ENCODE data around the gene ATAD2B.
A peak's percentile ranks its signal among the peaks of the same experiment; 100 is the strongest.
"Not testable (repeated sequence)": the region's sequence is repeated elsewhere in the genome, so short reads cannot be mapped to it uniquely, and the experiment has no call there.

The ATAD2B gene

DNA sequence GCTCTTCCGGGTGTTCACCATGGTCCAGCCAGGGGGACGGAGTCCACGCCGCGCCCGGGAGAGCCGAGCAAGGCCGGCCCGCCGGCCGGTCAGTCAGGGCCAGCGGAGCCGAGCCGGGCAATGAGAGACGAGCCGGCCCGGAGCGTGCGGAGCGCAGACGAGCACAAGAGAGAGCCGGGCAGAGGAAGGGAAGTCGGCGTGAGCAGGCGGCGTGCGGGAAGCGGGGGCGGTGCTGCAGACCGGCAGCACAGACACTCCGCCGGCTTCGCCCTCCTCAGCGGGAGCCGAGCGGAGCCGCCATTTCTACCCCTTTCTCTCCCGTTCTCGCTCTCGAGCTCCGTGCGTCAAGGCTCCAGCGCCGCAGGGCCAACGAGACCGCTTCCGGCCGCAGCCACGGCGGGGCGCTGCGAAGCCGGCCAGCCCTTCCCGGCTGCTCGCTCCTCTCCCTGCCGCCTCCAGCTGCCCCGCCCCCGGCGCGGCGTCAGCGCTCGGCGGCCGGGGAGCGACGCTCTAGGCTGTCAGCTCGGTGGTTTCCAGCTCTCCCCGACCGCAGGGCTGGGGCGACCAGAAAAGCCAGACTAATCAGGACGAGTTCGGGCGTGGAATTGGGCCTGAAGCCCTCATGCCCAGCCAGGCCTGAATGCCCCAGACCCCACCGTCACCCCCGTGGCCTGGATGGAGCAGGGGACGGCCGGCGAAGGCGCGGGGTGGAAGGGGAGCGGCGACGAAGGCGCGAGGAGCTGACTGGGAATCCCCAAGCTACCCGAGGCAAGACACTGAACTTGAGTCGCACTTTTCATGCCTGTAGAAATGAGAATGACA, at the start of gene ATAD2B:
ATAD2B (minus strand) TSS at position 374 of the 822 bp plus-strand sequence; CDS start at position 21, 353 bp downstream.
- peak; percentile 95 for DNase-seq

DNA sequence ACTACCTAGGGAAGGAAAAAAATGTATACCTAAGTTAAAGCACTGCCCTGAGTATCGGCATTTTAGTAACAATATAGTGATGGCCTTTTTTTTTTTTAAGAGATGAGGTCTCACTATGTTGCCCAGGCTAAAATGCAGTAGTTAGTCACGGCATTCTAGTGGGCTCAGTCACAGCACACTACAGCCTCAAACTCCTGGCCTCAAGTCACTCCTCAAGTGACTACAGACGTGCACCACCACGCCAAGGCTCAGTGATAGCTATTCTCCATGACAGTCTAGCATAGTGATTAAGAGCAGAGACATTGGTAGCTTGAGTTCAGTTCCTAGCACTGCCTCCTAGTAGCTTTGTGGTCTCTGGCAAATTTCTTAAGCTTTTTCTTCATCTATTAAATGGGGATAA, 40.9 kb upstream of the ATAD2B start:
- DNase-seq: no peak

DNA sequence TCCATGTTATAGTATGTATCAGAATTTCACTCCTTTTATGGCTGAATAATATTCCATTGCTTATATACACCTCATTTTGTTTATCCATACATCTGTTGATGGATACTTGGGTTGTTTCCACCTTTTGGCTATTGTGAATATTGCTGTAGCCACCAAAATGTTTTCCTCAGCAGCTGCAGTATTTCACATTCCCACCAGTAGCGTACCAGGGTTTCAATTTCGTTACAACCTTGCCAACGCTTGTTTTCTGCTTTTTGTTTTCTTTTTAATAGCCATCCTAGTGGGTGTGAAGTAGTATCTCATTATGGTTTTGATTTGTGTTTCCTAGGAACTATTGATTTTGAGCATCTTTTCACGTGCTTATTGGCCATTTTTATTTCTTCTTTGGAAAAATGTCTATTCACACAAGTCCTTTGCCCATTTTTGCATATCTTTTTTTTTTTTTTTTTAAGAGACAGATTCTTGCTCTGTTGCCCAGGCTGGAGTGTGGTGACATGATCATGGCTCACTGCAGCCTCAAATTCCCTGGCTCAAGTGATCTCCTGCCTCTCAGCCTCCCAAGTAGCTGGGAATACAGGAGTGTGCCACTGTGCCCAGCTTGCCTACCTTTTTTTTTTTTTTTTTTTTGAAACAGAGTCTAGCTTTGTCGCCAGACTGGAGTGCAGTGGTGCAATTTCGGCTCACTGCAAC, 27.5 kb upstream of the ATAD2B start:
- no peak for DNase-seq

DNA sequence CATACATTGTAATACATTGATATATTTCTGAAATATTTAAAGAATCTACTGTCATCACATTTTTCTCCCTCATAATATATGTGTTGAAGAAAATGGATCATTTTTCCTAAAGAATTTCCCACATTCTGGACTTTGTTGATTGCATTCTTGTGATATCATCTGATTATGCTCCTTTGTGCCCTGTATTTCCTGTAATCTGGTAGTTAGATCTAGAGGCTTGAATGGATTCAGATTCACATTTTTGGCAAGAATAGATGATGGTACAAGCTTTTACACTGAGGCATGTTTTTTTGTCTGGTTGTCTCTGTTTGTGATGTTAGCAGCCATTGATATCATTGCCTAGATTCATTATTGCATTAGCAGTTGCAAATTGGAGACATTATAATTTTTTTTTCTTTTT, 26.7 kb upstream of the ATAD2B start:
- DNase-seq: no peak

DNA sequence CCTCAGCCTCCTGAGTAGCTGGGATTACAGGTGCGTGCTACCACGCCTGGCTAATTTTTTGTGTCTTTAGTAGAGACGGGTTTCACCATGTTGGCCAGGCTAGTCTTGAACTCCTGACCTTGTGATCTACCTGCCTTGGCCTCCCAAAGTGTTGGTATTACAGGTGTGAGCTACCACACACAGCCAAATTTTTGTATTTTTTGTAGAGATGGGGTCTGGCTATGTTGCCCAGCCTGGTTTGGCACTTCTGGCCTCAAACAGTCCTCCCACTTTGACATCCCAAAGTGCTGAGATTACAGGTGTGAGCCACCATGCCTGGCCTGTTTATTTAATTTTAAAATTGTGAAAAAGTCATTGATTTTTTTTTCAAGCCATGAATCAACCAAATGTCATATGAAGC, 25.6 kb upstream of the ATAD2B start:
- not testable (repeated sequence) for DNase-seq

DNA sequence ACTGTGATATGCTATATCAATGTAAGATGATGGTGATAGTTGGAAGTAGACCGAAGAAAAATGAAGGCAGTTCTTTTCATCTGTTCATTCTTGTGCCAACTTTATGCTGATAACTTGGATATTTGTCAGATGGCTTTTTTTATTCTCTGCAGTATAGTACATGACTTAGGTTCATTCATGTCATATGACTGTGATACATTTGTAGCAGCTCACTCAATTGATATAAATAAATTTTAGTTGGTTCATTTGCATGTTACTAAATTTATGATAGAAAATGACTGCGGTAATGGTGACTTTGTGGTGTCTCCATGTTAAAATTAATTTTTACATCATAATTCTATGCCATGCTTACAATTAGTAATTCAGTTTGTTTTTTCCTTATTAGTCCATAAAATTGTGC, 20.4 kb upstream of the ATAD2B start:
- no peak for DNase-seq

DNA sequence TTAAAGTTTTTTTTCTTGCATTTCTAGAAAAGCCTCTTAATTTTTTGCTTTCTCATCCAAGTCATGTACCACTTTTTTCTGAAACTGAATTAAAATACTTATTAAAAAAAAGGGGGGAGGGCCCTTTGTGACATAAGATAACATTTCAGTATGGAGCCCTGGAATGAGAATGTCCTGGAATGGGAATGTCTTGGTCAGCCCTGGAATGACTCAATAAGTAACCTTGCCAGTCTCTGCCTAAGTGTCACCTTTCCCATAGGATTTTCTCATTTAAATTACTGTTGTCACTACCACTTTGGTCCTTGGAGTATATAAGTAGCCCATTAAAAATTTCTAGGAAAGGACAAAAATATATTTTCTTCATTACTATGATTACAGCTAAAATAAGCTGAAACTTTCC, 18.1 kb upstream of the ATAD2B start:
- no peak for DNase-seq

DNA sequence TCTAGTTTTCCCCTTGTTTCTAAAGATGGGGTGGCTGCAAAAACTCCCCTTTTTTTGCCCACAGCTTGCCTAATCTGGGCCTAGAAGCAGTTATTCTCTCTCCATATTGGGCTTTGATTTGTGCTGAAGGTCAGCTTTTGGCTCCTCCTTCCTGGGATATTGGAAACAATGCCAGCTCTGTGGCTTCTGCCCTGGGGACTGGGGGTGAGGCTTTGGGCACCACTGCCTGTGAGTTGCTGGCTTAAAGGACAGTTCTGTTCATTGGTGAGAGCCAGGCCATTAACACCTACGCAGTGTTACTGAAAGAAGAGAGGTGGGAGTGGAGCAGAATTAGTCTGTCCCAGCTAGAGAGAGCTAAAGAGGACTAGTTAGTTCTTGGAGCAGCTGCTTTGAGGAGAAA, 17.6 kb upstream of the ATAD2B start:
- no peak for DNase-seq

DNA sequence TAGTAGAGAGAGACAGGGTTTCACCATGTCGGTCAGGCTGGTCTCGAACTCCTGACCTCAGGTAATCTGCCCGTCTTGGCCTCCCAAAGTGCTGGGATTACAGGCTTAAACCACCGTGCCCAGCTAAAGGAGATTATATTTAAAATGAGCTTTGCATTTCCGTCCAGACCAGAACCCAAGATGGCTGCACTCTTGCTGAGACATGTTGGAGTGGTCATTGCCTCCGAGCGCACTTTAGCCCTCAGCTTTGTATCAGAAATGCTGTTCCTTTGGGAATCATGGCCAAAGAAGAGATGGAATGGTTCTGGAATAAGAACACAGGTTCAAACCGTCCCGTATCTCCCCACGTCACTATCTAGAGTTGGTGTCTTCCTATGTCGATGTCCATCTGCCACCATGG, 16.7 kb upstream of the ATAD2B start:
- no peak for DNase-seq

DNA sequence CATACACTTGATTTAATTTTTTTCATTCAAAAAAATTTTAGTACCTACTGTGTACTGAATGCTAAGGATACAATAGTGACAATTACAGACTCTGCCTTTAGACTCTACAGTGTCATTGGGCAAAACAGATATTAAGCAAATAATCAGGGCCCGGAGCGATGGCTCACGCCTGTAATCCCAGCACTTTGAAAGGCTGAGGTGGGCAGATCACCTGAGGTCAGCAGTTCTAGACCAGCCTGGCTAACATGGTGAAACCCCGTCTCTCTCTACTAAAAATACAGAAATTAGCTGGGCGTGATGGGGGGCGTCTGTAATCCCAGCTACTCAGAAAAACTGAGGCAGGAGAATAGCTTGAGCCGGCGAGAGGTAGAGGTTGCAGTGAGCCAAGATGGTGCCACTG, 14.7 kb upstream of the ATAD2B start:
- no peak for DNase-seq

DNA sequence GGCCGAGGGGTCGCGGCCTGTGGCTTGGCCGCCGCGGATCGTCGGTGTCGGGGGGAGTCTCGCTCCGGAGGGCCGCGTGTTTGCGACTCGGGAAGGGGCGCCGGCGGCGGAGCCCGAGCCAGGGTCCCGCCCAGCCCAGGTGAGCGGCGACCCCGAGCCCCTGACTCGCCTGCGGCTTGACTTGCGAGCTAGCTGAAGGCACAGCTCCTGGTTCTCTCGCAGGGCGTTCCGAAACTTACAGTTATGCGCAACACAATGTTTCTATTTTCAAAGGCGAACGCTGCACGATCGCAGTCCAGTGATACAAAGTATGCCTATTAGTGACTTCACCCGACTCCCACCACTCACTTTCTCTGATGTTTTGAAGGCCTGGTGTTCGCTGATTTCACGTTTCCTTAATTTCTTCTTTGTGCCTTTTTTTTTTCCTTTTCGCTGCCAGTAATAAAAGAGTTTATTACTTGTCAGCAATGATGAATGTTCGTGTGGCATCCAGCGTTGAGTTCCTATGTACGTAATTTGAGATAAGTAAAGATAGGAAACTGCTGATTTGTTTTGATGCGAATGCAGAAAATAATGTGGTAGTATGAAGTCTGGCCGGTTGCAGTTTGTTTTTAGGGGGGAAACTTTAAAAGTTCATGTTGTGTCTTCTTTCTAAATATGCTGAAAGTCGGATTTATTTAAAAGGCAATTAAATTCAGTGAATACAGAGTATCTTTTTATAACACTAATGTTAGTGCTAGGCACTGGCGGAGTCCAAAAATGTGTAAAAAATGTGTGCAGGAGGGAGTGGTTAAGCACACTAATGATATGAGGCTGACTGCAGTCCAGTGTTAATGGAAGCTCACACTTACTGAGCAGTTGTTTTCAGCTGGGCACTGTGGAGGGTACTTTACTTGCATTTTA, 14.0 kb upstream of the ATAD2B start:
- DNase-seq: peak; percentile 46

DNA sequence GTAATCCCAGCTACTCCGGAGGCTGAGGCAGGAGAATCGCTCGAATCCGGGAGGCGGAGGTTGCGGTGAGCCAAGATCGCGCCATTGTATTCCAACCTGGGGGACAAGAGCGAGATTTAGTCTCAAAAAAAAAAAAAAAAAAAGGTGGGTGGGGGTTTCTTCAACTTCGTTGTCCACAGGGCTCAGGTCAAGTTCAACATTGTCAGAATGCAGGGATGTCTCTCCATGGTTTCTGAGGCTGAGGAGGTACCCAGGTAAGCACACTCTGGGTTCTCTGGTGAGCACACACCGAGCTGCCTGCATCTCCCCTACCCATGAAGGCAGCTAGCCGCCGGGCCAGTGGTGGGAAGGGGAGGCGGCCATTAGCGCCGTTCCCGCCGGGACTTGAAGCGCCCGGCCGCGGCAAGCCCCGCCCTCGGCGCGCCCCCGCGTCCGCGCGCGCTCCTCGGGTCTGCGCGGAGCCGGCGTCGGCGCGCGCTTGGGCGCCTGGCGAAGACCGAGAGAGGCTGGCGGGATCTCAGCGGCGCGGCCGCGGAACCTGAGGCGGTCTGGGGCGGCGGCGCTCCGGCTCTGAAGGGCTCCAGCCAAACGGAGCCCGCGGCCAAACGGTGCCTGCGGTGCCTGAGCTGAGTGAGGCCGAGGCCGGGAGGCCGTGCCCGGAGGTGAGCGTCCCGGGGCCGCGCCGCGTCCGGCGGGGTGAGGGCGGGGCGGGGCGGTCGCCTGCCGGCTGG, 13.2 kb upstream of the ATAD2B start, which contains the start of gene UBXN2A:
UBXN2A (plus strand) TSS at position 477 of the 731 bp plus-strand sequence. CDS start 17,852 bp downstream, outside the sequence.
- DNase-seq: peak; percentile 79

DNA sequence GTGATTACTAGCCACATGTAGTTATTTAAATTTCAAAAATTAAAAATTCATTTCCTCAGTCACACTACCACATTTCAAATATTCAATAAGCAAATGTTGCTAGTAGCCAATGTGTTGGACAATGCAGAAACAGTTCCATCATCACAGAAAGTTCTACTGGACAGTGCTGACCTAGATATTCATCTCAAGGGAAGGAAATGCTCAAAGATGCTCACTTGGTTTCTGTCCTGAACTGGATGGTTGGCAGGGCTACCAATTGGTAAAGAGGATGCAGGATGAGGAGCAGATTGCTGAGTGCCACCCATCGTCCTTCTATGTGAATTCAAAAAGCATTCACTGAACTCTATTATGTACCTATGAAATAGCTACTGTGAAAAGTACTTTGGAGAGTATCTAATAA, 7.3 kb upstream of the ATAD2B start:
- no peak for DNase-seq

DNA sequence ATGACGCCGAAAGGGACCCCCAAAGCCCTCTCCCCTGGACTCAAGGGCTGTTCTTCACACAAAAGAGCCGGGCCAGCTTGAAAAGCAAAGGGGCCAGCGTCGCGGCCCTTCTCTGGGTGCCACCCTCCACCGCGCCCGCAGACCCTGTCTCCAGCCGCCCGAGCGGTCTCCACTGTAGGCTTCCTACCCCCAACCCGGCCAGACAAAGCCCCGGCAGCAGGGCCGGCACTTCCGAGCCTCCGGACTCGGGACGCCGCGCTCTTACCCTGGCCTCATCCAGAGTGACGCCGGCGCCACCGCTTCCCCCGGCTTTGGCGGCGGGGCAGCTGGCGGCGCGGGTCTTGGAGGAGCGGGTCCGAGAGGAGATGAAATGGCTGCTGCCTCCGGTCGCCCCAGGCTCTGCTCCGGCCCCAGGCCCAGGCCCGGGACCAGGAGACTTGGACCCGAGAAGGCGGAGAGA, 603 bp downstream of the ATAD2B start:
- peak; percentile 28 for DNase-seq

DNA sequence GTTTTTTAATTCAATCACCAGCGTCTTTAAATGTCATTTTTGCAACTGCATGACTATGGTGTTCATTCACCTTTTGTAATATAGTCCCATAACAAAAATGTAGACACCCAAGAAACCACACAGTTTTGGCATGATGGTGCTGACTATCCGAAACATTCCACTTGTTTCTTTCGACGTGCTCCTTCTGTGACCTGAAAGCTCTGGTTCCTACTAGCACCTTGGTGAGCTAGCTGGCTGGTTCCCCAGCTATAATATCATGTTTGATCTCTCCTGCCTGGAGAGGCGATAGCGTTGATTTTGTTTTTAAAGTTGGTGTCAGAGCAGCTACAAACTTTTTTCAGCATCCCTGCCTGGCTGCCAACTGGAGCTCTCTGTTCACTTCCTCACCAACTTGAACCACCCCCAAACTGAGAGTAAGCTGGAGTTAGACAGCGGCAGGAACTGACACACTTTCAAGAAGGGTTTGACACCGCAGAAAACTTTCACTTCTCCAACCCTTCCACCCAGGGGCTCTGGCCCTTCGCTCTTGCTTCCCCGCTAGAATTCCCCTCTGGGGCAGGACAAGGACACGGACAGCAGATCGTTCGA, 1.1 kb downstream of the ATAD2B start:
- DNase-seq: peak; percentile 46

DNA sequence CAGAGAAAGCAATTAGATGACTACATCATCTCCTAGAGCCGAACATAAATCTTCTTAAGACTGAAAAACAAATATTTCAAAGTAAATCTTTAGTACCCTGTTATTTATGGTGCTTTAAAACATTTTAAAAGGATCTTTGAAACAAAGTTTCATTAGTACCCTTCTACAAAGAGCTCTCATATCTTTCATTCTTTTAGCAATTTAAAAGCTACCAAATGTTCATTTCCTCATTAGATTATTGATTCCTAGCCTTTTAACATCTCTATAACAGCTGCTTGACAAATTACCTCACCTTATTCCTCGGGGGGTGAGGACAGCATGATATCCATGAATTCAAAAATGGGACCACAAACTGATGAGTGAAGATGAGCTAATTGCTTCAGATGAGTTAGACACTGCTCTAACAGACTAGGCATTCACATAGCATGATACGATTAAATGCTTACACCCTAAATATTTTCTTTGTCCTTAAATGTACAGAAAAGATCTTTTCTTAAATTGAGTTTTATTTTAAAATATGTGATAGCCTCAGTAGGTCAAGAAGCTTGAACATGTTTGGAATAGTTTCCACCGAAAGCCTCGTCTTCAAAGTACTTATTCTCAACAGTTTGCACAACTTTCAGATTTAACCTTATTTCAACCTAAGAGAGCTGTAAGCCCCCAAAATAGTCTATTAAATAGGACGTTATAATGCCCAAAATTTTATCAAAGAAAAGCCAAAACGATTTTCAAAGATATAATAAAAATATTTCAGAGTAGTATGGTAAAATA, 2.1 kb downstream of the ATAD2B start:
- DNase-seq: no peak

DNA sequence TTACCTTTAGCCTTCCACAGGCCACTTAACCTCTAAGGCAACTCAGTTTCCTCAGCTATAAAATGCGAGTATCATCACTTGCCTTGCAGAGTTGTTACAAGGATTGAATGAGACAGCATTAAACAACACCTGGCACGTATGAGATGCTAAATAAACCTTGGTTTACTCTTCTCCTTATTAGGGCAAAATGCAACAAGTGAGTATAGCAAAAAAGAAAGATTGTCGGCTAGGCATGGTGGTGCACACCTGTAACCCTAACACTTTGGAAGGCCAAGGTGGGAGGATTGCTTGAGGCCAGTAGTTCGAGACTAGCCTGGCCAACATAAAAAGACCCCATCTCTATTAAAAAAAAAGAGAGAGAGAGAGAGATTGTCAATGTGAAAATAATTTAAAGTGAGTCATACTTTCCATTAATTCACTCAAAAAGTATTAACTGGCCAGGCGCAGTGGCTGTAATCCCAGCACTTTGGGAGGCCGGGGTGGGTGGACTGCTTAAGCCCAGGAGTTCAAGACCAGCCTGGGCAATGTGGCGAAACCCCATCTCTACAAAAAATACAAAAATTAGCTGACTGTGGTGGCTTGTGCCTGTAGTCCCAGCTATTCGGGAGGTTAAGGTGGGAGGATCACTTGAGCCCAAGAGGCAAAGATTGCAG, 8.0 kb downstream of the ATAD2B start:
- no peak for DNase-seq

DNA sequence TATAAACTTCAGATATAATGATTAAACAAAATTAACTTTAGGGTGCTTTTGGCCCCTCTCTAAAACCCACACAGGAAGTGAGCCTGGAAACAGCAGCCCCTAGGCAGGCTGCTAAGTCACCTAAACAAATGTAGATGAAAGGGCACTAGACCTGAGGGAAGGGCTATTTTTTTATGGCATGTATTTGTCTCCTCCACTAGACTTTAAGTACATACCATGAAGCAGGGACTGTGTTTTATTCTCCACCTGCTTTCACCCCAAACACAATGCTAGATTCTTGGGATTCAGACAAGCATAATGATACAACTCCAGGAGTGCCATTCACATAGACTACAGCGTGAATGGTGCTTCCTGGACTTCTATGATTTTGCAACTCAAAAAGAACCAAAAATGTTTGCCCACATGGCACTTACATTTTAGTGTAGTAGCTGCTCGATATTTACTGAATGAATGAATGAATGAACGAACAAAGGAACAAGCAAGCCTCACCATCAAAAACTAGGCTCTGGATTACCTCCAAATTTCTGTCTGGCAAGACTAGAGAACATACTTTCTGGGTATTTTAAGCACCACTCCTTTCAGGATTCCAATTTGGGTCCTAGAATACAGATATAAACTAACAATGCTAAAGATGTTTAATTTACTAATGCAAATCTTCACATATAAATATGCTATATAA, 10.1 kb downstream of the ATAD2B start:
- DNase-seq: no peak

DNA sequence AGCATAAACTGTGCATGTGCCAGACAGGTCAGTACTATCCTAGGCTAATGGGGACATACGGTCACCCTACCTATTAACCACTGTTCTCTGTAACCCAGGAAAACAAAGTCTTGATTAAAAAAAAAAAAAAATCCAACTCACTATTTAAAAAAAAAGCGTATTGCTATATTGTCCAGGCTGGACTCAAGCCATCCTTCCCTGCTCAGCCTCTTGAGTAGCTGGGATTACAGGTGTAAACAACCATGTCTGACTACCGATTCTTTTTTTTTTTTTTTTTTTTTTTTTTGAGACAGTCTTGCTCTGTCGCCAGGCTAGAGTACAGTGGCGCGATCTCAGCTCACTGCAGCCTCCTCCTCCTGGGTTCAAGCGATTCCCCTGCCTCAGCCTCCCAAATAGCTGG, 11.6 kb downstream of the ATAD2B start:
- DNase-seq: no peak

DNA sequence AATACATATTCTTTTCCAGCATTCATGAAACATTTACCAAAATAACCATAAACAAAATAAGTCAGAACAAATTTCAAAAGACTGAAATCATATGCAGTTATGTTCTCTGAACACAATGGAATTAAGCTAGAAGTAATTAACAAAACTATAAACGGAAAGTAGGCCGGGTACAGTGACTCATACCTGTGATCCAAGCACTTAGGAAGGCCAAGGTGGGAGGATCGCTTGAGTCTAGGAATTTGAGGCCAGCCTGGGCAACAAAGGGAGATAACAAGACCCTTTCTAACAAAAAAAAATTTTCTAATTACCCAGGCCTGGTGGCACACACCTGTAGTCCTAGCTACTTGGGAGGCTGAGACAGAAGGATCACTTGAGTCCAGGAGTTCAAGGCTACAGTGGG, 14.9 kb downstream of the ATAD2B start:
- DNase-seq: no peak
